Chondrocyte (in vitro differentiated cells): ENCODE data around the gene MARK3. TPM values are rescaled to one million over a fixed set of nuclear protein-coding genes. Genes with fewer than 3 reads are reported as not detected.
A peak's percentile ranks its signal among the peaks of the same experiment; 100 is the strongest.

Experiments
- DNase-seq: peaks from one replicate; pipeline ENCODE4 v3.0.0; 2021; ENCODE audit warnings: mixed read lengths, low spot score
- H3K27ac Mint-ChIP-seq: one replicate; pipeline ENCODE4 v1.8.0; 2021; ENCODE audit warnings: mild to moderate bottlenecking, moderate library complexity, mixed read lengths; ENCODE audit not compliant: unreplicated experiment
- H3K27me3 Mint-ChIP-seq: 2 replicates; pipeline ENCODE4 v1.8.0; 2021; ENCODE audit warnings: low read depth, mixed read lengths
- H3K36me3 Mint-ChIP-seq: 2 replicates; pipeline ENCODE4 v1.8.0; 2021; ENCODE audit warnings: low read depth, mixed read lengths
- H3K4me1 Mint-ChIP-seq: 2 replicates; pipeline ENCODE4 v1.8.0; 2021; ENCODE audit warnings: low read depth, mild to moderate bottlenecking, mixed read lengths
- H3K4me3 Mint-ChIP-seq: one replicate; pipeline ENCODE4 v1.8.0; 2021; ENCODE audit warnings: mild to moderate bottlenecking, moderate library complexity, mixed read lengths; ENCODE audit not compliant: unreplicated experiment
- H3K9me3 Mint-ChIP-seq: 2 replicates; pipeline ENCODE4 v1.8.0; 2021; ENCODE audit warnings: low read depth, mixed read lengths
- total RNA-seq: library from RNA; stranded (reverse); gene quantifications from 3 replicates; pipeline ENCODE4 v1.2.1, GENCODE V29; 2021
- TF ChIP-seq, protein P1 (sequence below): fragments of 200-600 bp; sonication (generic); IDR thresholded peaks from 2 replicates; pipeline ENCODE4 v1.5.0; 2021; ENCODE audit warnings: antibody characterized with exemption, mild to moderate bottlenecking, moderate library complexity

The MARK3 gene
- total RNA-seq, 1 donor from 2014 or later = 65.1 TPM

GRCh38 chr14:103519043-103519836 lies 134.0 kb downstream of the MARK3 start:
- TF ChIP-seq, protein P1, sequence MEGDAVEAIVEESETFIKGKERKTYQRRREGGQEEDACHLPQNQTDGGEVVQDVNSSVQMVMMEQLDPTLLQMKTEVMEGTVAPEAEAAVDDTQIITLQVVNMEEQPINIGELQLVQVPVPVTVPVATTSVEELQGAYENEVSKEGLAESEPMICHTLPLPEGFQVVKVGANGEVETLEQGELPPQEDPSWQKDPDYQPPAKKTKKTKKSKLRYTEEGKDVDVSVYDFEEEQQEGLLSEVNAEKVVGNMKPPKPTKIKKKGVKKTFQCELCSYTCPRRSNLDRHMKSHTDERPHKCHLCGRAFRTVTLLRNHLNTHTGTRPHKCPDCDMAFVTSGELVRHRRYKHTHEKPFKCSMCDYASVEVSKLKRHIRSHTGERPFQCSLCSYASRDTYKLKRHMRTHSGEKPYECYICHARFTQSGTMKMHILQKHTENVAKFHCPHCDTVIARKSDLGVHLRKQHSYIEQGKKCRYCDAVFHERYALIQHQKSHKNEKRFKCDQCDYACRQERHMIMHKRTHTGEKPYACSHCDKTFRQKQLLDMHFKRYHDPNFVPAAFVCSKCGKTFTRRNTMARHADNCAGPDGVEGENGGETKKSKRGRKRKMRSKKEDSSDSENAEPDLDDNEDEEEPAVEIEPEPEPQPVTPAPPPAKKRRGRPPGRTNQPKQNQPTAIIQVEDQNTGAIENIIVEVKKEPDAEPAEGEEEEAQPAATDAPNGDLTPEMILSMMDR = no peak
- Mint-ChIP-seq H3K27ac (peak overlapping the region; percentile 75), H3K27me3 (no peaks in the 10 kb centered on the region), H3K4me3 (peak overlapping the region; percentile 19), H3K9me3 (no peaks in the 10 kb centered on the region), H3K36me3 (no peaks in the 10 kb centered on the region), H3K4me1 (peaks cover 34% of the 10 kb centered on the region)
- peak; percentile 72 for DNase-seq

DNA sequence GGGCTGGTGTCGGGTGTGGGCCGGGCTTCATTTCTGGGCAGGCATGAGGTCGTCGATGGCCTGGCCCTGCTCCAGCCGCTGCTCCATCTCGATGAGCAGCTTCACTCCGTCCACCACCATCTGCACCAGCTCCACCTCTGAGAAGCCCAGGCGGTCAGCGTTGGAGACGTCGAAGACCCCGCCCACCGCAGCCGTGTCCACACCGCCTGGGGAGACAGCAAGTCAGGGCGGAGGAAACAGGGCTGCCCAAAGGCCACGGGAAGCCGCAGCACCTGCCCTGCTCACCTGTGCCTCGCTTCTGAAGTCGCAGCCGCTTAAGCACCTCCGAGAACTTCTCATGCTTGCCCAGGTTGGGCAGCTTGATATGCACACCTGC lies 134.6 kb downstream of the MARK3 start:
- peak overlapping the region; percentile 75 for H3K27ac Mint-ChIP-seq

GRCh38 chr14:103520269-103520656 lies 135.0 kb downstream of the MARK3 start:
- Mint-ChIP-seq H3K4me3 (peak overlapping the region; percentile 63), H3K27me3 (no peaks in the 10 kb centered on the region), H3K27ac (peak overlapping the region; percentile 75), H3K9me3 (no peaks in the 10 kb centered on the region), H3K36me3 (no peaks in the 10 kb centered on the region), H3K4me1 (peaks cover 35% of the 10 kb centered on the region)
- TF ChIP-seq, protein P1 = no peak
- DNase-seq = peak; percentile 91

More for the DNA sequence above, 134.6 kb downstream of the MARK3 start:
- peaks cover 34% of the 10 kb centered on the region for H3K4me1 Mint-ChIP-seq
- H3K9me3 Mint-ChIP-seq = no peaks in the 10 kb centered on the region
- H3K27me3 Mint-ChIP-seq = no peaks in the 10 kb centered on the region
- H3K4me3 Mint-ChIP-seq = no peak overlapping the region
- TF ChIP-seq, protein P1 = no peak
- DNase-seq = peak; percentile 92
- no peaks in the 10 kb centered on the region for H3K36me3 Mint-ChIP-seq

- Mint-ChIP-seq H3K36me3 (no peaks in the 10 kb centered on the region), H3K4me3 (peak overlapping the region; percentile 63), H3K27ac (peak overlapping the region; percentile 63), H3K9me3 (no peaks in the 10 kb centered on the region), H3K4me1 (peaks cover 40% of the 10 kb centered on the region), H3K27me3 (no peaks in the 10 kb centered on the region)
- TF ChIP-seq, protein P1 = peak; percentile 80
- DNase-seq = peak; percentile 93
Measured at GRCh38 chr14:103520657-103521437, 135.6 kb downstream of the MARK3 start.

- Mint-ChIP-seq H3K4me1 (peaks cover 43% of the 10 kb centered on the region), H3K4me3 (peak overlapping the region; percentile 63), H3K36me3 (no peaks in the 10 kb centered on the region), H3K27me3 (no peaks in the 10 kb centered on the region), H3K27ac (no peak overlapping the region), H3K9me3 (no peaks in the 10 kb centered on the region)
- TF ChIP-seq, protein P1 = peak; percentile 52
- peak; percentile 67 for DNase-seq
Measured at GRCh38 chr14:103521438-103521950, 136.3 kb downstream of the MARK3 start.
